Lower leg skin (tissue), 3 donors: Measurements from ENCODE around the gene PNMT.

Experiments
- CTCF ChIP-seq, 3 donors: fragments of 450-650 bp; IDR thresholded peaks; one replicate each; pipeline ENCODE4 v1.5.1; 2016; ENCODE audit warnings: antibody characterized with exemption in 3 of 3, mild to moderate bottlenecking in 3 of 3, moderate library complexity in 2 of 3
- POLR2A ChIP-seq, 2 donors: fragments of 450-650 bp; IDR thresholded peaks; one replicate each; pipeline ENCODE4 v1.6.1; 2016 to 2017; ENCODE audit warnings: antibody characterized with exemption in 2 of 2, mild to moderate bottlenecking in 1 of 2, moderate library complexity in 1 of 2

- TF ChIP-seq CTCF (IDR thresholded peaks at IDR 0.05) = no peak
- no peak for TF ChIP-seq POLR2A (IDR thresholded peaks at IDR 0.05)
These were observed 42.0 kb downstream of the PNMT start for GRCh38 chr17:39709998-39710964.
